HG03521 (cell line): ENCODE measurements around the gene SEL1L.
"Not testable (repeated sequence)": the region's sequence is repeated elsewhere in the genome, so short reads cannot be mapped to it uniquely, and the experiment has no call there.

ENCODE experiments used
- ATAC-seq: cut with Tn5 transposase; IDR thresholded peaks from one replicate; pipeline ENCODE4 v1.9.1; 2021; ENCODE audit warnings: mild to moderate bottlenecking, moderate library complexity; ENCODE audit not compliant: unreplicated experiment

Gene SEL1L

GRCh38 chr14:81474685-81475324 lies 58.8 kb downstream of the SEL1L start:
- ATAC-seq = no peak

- peak; percentile 56 for ATAC-seq
Measured at GRCh38 chr14:81474148-81474492, 59.5 kb downstream of the SEL1L start.

GRCh38 chr14:81473456-81474147 lies 60.1 kb downstream of the SEL1L start:
- ATAC-seq = no peak

GRCh38 chr14:81472096-81472800 lies 61.4 kb downstream of the SEL1L start:
- no peak for ATAC-seq

- ATAC-seq = peak; percentile 25
Measured at GRCh38 chr14:81471062-81471461, 62.6 kb downstream of the SEL1L start.

GRCh38 chr14:81470557-81470826 lies 63.2 kb downstream of the SEL1L start:
- ATAC-seq = peak; percentile 24

- ATAC-seq = no peak
Measured at GRCh38 chr14:81466854-81467253, 66.8 kb downstream of the SEL1L start.

GRCh38 chr14:81465507-81466228 lies 68.0 kb downstream of the SEL1L start:
- no peak for ATAC-seq

GRCh38 chr14:81465003-81465392 lies 68.7 kb downstream of the SEL1L start:
- ATAC-seq = peak; percentile 4

GRCh38 chr14:81464253-81465002 lies 69.2 kb downstream of the SEL1L start:
- ATAC-seq = peak; percentile 55

- not testable (repeated sequence) for ATAC-seq
Measured at GRCh38 chr14:81462356-81462755, 71.3 kb downstream of the SEL1L start.

- no peak for ATAC-seq
Measured at GRCh38 chr14:81459912-81460311, 73.7 kb downstream of the SEL1L start.

GRCh38 chr14:81458352-81458751 lies 75.3 kb downstream of the SEL1L start:
- no peak for ATAC-seq

- ATAC-seq = no peak
Measured at GRCh38 chr14:81455390-81455789, 78.3 kb downstream of the SEL1L start.

GRCh38 chr14:81454572-81455218 lies 79.0 kb downstream of the SEL1L start:
- ATAC-seq = peak; percentile 68

GRCh38 chr14:81453166-81453766 lies 80.4 kb downstream of the SEL1L start:
- no peak for ATAC-seq

- no peak for ATAC-seq
Measured at GRCh38 chr14:81452341-81453133, 81.1 kb downstream of the SEL1L start.

- ATAC-seq = no peak
Measured at GRCh38 chr14:81450976-81451375, 82.7 kb downstream of the SEL1L start.

GRCh38 chr14:81450100-81450531 lies 83.5 kb downstream of the SEL1L start:
- ATAC-seq = no peak
